GM12892 (cell line): ENCODE data around the gene EXOC6.

Source experiments
- POLR2A ChIP-seq: IDR thresholded peaks from 2 replicates; pipeline ENCODE4 v1.6.1; 2011; ENCODE audit warnings: low read depth, low read length, control low read depth
- POLR2AphosphoS5 ChIP-seq: IDR thresholded peaks from 2 replicates; pipeline ENCODE4 v1.6.1; 2011; ENCODE audit warnings: low read depth, low read length, control low read depth
- TAF1 ChIP-seq: IDR thresholded peaks from 2 replicates; pipeline ENCODE4 v1.6.1; 2011; ENCODE audit warnings: low read depth, mild to moderate bottlenecking, control low read depth, low read length, borderline replicate concordance

- no peak for TF ChIP-seq POLR2AphosphoS5
- no peak for TF ChIP-seq POLR2A
- TF ChIP-seq TAF1: no peak
Measured at GRCh38 chr10:92846344-92846743, 2.0 kb upstream of the EXOC6 start.
